HepG2 (cell line): ENCODE measurements around the gene C20orf141. TPM values are rescaled to one million over a fixed set of nuclear protein-coding genes. Genes with fewer than 3 reads are reported as not detected.
A peak's percentile ranks its signal among the peaks of the same experiment; 100 is the strongest.

Experiments
- ETV6 ChIP-seq: sonication (generic); formaldehyde crosslinking; conservative IDR thresholded peaks from 2 replicates; pipeline ENCODE4 v1.4.0; 2020; ENCODE audit warnings: missing genetic modification reagents
- HIVEP1 ChIP-seq: sonication (generic); formaldehyde crosslinking; IDR thresholded peaks from 2 replicates; pipeline ENCODE4 v1.4.0; 2020; ENCODE audit warnings: mild to moderate bottlenecking, missing genetic modification reagents
- MED8 ChIP-seq: sonication (generic); formaldehyde crosslinking; IDR thresholded peaks from 2 replicates; pipeline ENCODE4 v1.8.1; 2023; ENCODE audit warnings: mild to moderate bottlenecking, missing genetic modification reagents; ENCODE audit not compliant: insufficient replicate concordance
- MYC ChIP-seq: sonication (generic); formaldehyde crosslinking; IDR thresholded peaks from 2 replicates; pipeline ENCODE4 v1.9.0; 2021; ENCODE audit warnings: missing genetic modification reagents, borderline replicate concordance
- NAIF1 ChIP-seq: sonication (generic); formaldehyde crosslinking; IDR thresholded peaks from 2 replicates; pipeline ENCODE4 v1.5.0; 2020; ENCODE audit warnings: mild to moderate bottlenecking, missing genetic modification reagents, borderline replicate concordance
- NR1H2 ChIP-seq: sonication (generic); formaldehyde crosslinking; IDR thresholded peaks from 2 replicates; pipeline ENCODE4 v1.8.1; 2022; ENCODE audit warnings: low read depth, missing genetic modification reagents, borderline replicate concordance
- POLR2A ChIP-seq, 2 experiments: IDR thresholded peaks; 2 replicates each; pipeline ENCODE4 v1.6.1; 2011; ENCODE audit warnings: low read depth in 2 of 2, low read length in 2 of 2, mild to moderate bottlenecking in 1 of 2, moderate library complexity in 1 of 2; ENCODE audit not compliant: insufficient read depth in 1 of 2
- SKI ChIP-seq: fragments of 450-650 bp; IDR thresholded peaks from one replicate; pipeline ENCODE4 v1.6.1; 2018; ENCODE audit warnings: mild to moderate bottlenecking; ENCODE audit not compliant: partially characterized antibody
- ZFP41 ChIP-seq: sonication (generic); formaldehyde crosslinking; IDR thresholded peaks from 2 replicates; pipeline ENCODE4 v1.4.0; 2020; ENCODE audit warnings: mild to moderate bottlenecking, missing genetic modification reagents, borderline replicate concordance
- ZNF335 ChIP-seq: sonication (generic); formaldehyde crosslinking; IDR thresholded peaks from 2 replicates; pipeline ENCODE4 v1.4.0; 2020; ENCODE audit warnings: missing genetic modification reagents
- ZNF777 ChIP-seq: sonication (generic); formaldehyde crosslinking; IDR thresholded peaks from 2 replicates; pipeline ENCODE4 v1.4.0; 2020; ENCODE audit warnings: missing genetic modification reagents
- polyA plus RNA-seq, 8 experiments: library from polyadenylated mRNA; depleted of rRNA in 3 of 8; stranded (reverse) in 7 of 8; unstranded in 1 of 8; fragments of >200 nt; fragmentation: Illumina TruSeq in 4 of 8; extraction: Trizol in 4 of 8; gene quantifications; 2 replicates each; pipeline versions ENCODE4 v1.2.1 to v1.2.3, GENCODE V29; 2011 to 2016; ENCODE audit warnings: low read depth in 4 of 8, missing spikeins in 1 of 8, mixed read lengths in 1 of 8; ENCODE audit not compliant: insufficient read depth in 1 of 8
- total RNA-seq, 5 experiments: library from RNA; depleted of rRNA; stranded (reverse); fragments of >200 nt; fragmentation: Illumina TruSeq; extraction: Trizol; gene quantifications; 2 replicates each; pipeline ENCODE4 v1.2.3, GENCODE V29; 2016; ENCODE audit warnings: low read depth in 1 of 5
- TF ChIP-seq, protein P1 (sequence below): sonication (generic); formaldehyde crosslinking; IDR thresholded peaks from 2 replicates; pipeline ENCODE4 v1.9.0; 2021; ENCODE audit warnings: missing genetic modification reagents, mild to moderate bottlenecking, borderline replicate concordance
- TF ChIP-seq, protein P2 (sequence below): sonication (generic); formaldehyde crosslinking; IDR thresholded peaks from 2 replicates; pipeline ENCODE4 v1.5.0; 2020; ENCODE audit warnings: mild to moderate bottlenecking, missing genetic modification reagents
- TF ChIP-seq, protein P3 (sequence below): sonication (generic); formaldehyde crosslinking; IDR thresholded peaks from 2 replicates; pipeline ENCODE4 v1.5.0; 2020; ENCODE audit warnings: mild to moderate bottlenecking, missing genetic modification reagents, borderline replicate concordance
- TF ChIP-seq, protein P4 (sequence below): sonication (generic); formaldehyde crosslinking; IDR thresholded peaks from 2 replicates; pipeline ENCODE4 v1.4.0; 2020; ENCODE audit warnings: missing genetic modification reagents
- TF ChIP-seq, protein P5 (sequence below): sonication (generic); formaldehyde crosslinking; conservative IDR thresholded peaks from 2 replicates; pipeline ENCODE4 v1.5.0; 2020; ENCODE audit warnings: missing genetic modification reagents
- TF ChIP-seq, protein P6 (sequence below): sonication (generic); formaldehyde crosslinking; IDR thresholded peaks from 2 replicates; pipeline ENCODE4 v1.4.0; 2020; ENCODE audit warnings: mild to moderate bottlenecking, missing genetic modification reagents

The C20orf141 gene
- total and polyA plus RNA-seq, 2 of the 13 experiments (the other 11 are each of a cell fraction or from before 2014, with no cell fraction given): not detected

DNA sequence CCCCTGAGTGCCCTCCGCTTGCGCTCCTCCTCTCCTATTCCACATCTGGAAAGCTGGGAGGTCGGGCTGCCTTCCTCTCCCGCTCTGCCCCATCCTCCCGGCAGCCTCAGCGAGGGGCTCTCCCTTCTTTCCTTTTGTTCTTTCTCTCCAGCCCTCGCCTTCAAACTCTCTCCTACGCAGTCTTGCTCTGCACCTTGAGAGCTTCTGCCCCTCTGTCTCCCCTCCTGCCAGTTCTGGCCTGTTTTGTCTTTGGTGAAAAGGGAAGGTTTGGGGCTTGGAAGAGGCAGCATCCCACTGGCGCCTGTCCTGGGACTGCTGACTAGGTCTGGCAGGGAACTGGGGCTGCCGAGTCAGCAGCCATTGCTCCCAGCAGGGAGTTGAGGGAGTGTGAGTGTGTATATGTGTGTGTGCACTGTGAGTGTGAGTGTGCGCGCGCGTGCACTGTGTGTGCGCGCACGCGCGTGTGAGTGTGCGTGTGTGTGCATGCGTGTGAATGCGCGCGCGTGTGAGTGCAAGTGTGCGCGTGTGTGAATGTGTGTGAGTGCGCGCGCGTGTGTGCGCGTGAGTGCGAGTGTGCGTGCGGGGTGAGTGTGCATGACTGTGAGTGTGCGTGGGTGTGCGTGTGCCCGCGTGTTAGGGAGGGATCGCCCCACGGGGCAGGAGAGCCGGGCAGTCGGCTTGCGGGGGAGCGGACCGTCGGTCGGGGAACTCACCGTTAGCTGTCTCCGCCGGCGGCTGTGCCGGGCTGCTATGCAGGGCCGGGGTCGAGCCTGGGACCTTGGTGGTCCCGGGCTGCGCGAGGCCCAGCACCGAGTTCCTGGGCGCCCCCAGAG lies 14.9 kb upstream of the C20orf141 start (continued):
- TF ChIP-seq, protein P1, sequence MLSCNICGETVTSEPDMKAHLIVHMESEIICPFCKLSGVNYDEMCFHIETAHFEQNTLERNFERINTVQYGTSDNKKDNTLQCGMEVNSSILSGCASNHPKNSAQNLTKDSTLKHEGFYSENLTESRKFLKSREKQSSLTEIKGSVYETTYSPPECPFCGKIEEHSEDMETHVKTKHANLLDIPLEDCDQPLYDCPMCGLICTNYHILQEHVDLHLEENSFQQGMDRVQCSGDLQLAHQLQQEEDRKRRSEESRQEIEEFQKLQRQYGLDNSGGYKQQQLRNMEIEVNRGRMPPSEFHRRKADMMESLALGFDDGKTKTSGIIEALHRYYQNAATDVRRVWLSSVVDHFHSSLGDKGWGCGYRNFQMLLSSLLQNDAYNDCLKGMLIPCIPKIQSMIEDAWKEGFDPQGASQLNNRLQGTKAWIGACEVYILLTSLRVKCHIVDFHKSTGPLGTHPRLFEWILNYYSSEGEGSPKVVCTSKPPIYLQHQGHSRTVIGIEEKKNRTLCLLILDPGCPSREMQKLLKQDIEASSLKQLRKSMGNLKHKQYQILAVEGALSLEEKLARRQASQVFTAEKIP (CRISPR knock-in tag): no peak
- TF ChIP-seq ETV6 (no peak), POLR2A (IDR thresholded peaks at IDR 0.05; ENCODE audit: insufficient read depth in 1 of 2, low read depth in 2 of 2, low read length in 2 of 2) (no peak), NR1H2 (CRISPR knock-in tag) (no peak), MED8 (CRISPR knock-in tag) (no peak), MYC (CRISPR knock-in tag) (peak; percentile 4; the same call in 1 of the 2 replicates), HIVEP1 (no peak), NAIF1 (no peak), ZFP41 (CRISPR knock-in tag) (no peak), SKI (no peak), ZNF335 (CRISPR knock-in tag) (no peak), ZNF777 (CRISPR knock-in tag) (no peak)
- TF ChIP-seq, protein P2, sequence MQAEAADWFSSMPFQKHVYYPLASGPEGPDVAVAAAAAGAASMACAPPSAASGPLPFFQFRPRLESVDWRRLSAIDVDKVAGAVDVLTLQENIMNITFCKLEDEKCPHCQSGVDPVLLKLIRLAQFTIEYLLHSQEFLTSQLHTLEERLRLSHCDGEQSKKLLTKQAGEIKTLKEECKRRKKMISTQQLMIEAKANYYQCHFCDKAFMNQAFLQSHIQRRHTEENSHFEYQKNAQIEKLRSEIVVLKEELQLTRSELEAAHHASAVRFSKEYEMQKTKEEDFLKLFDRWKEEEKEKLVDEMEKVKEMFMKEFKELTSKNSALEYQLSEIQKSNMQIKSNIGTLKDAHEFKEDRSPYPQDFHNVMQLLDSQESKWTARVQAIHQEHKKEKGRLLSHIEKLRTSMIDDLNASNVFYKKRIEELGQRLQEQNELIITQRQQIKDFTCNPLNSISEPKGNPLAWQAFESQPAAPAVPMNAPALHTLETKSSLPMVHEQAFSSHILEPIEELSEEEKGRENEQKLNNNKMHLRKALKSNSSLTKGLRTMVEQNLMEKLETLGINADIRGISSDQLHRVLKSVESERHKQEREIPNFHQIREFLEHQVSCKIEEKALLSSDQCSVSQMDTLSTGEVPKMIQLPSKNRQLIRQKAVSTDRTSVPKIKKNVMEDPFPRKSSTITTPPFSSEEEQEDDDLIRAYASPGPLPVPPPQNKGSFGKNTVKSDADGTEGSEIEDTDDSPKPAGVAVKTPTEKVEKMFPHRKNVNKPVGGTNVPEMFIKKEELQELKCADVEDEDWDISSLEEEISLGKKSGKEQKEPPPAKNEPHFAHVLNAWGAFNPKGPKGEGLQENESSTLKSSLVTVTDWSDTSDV (CRISPR knock-in tag): 0 out of 2 replicates have a peak, but pooled peaks have one; percentile 63
- TF ChIP-seq, protein P3, sequence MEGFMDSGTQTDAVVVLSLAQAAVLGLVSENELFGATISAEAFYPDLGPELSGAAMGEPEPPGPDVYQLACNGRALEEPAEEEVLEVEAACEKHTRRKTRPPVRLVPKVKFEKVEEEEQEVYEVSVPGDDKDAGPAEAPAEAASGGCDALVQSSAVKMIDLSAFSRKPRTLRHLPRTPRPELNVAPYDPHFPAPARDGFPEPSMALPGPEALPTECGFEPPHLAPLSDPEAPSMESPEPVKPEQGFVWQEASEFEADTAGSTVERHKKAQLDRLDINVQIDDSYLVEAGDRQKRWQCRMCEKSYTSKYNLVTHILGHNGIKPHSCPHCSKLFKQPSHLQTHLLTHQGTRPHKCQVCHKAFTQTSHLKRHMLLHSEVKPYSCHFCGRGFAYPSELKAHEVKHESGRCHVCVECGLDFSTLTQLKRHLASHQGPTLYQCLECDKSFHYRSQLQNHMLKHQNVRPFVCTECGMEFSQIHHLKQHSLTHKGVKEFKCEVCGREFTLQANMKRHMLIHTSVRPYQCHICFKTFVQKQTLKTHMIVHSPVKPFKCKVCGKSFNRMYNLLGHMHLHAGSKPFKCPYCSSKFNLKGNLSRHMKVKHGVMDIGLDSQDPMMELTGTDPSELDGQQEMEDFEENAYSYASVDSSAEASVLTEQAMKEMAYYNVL (CRISPR knock-in tag): no peak
- TF ChIP-seq, protein P4, sequence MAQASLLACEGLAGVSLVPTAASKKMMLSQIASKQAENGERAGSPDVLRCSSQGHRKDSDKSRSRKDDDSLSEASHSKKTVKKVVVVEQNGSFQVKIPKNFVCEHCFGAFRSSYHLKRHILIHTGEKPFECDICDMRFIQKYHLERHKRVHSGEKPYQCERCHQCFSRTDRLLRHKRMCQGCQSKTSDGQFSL (CRISPR knock-in tag): no peak
- TF ChIP-seq, protein P5, sequence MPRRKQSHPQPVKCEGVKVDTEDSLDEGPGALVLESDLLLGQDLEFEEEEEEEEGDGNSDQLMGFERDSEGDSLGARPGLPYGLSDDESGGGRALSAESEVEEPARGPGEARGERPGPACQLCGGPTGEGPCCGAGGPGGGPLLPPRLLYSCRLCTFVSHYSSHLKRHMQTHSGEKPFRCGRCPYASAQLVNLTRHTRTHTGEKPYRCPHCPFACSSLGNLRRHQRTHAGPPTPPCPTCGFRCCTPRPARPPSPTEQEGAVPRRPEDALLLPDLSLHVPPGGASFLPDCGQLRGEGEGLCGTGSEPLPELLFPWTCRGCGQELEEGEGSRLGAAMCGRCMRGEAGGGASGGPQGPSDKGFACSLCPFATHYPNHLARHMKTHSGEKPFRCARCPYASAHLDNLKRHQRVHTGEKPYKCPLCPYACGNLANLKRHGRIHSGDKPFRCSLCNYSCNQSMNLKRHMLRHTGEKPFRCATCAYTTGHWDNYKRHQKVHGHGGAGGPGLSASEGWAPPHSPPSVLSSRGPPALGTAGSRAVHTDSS: no peak
- TF ChIP-seq, protein P6, sequence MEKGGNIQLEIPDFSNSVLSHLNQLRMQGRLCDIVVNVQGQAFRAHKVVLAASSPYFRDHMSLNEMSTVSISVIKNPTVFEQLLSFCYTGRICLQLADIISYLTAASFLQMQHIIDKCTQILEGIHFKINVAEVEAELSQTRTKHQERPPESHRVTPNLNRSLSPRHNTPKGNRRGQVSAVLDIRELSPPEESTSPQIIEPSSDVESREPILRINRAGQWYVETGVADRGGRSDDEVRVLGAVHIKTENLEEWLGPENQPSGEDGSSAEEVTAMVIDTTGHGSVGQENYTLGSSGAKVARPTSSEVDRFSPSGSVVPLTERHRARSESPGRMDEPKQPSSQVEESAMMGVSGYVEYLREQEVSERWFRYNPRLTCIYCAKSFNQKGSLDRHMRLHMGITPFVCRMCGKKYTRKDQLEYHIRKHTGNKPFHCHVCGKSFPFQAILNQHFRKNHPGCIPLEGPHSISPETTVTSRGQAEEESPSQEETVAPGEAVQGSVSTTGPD (CRISPR knock-in tag): no peak
